IPS-NIHi11 (cell line): Measurements from ENCODE around the gene FYN.
"Not testable (repeated sequence)": the region's sequence is repeated elsewhere in the genome, so short reads cannot be mapped to it uniquely, and the experiment has no call there.

ENCODE experiments used
- DNase-seq: peaks from one replicate; pipeline ENCODE4 v3.0.0; 2012; ENCODE audit warnings: mixed read lengths, low spot score

The FYN gene

GRCh38 chr6:111873178-111874024, at the start of gene FYN:
FYN (minus strand) TSS chr6:111873452; CDS start chr6:111720051, 153,401 bp downstream.
- DNase-seq = peak; percentile 98

GRCh38 chr6:111922454-111923297, 49.4 kb upstream of the FYN start:
- no peak for DNase-seq

- DNase-seq = peak; percentile 29
Observed at GRCh38 chr6:111921103-111921502, 47.9 kb upstream of the FYN start.

GRCh38 chr6:111920578-111920977, 47.3 kb upstream of the FYN start:
- DNase-seq = peak; percentile 31

- DNase-seq = no peak
Observed at GRCh38 chr6:111918825-111919224, 45.6 kb upstream of the FYN start.

GRCh38 chr6:111916747-111917146, 43.5 kb upstream of the FYN start:
- no peak for DNase-seq

GRCh38 chr6:111914617-111915016, 41.4 kb upstream of the FYN start:
- no peak for DNase-seq

- no peak for DNase-seq
Observed at GRCh38 chr6:111912904-111913303, 39.7 kb upstream of the FYN start.

GRCh38 chr6:111911428-111911827, 38.2 kb upstream of the FYN start:
- DNase-seq = no peak

GRCh38 chr6:111909238-111909637, 36.0 kb upstream of the FYN start:
- DNase-seq = no peak

- DNase-seq = not testable (repeated sequence)
Observed at GRCh38 chr6:111908365-111908764, 35.1 kb upstream of the FYN start.

- no peak for DNase-seq
Observed at GRCh38 chr6:111900735-111901134, 27.5 kb upstream of the FYN start.

GRCh38 chr6:111899531-111899930, 26.3 kb upstream of the FYN start:
- no peak for DNase-seq

- no peak for DNase-seq
Observed at GRCh38 chr6:111898452-111898851, 25.2 kb upstream of the FYN start.

- no peak for DNase-seq
Observed at GRCh38 chr6:111894951-111895350, 21.7 kb upstream of the FYN start.

- no peak for DNase-seq
Observed at GRCh38 chr6:111894272-111894671, 21.0 kb upstream of the FYN start.

GRCh38 chr6:111892431-111892830, 19.2 kb upstream of the FYN start:
- DNase-seq = no peak

- DNase-seq = no peak
Observed at GRCh38 chr6:111890988-111891387, 17.7 kb upstream of the FYN start.

GRCh38 chr6:111888928-111889695, 15.9 kb upstream of the FYN start:
- DNase-seq = peak; percentile 58

- not testable (repeated sequence) for DNase-seq
Observed at GRCh38 chr6:111886793-111887192, 13.5 kb upstream of the FYN start.

GRCh38 chr6:111885373-111886027, 12.2 kb upstream of the FYN start:
- DNase-seq = no peak

- DNase-seq = no peak
Observed at GRCh38 chr6:111884068-111884467, 10.8 kb upstream of the FYN start.
